CD14-positive monocyte (primary cell): ENCODE measurements around the gene PPM1H. TPM values are rescaled to one million over a fixed set of nuclear protein-coding genes. Genes with fewer than 3 reads are reported as not detected.
"Not testable (repeated sequence)": the region's sequence is repeated elsewhere in the genome, so short reads cannot be mapped to it uniquely, and the experiment has no call there.

ENCODE experiments used
- DNase-seq, 3 donors: peaks; one replicate each; pipeline ENCODE4 v3.0.0-alpha.2; 2011 to 2022
- H2AFZ ChIP-seq: 2 replicates; pipeline ENCODE4 v1.6.0; 2012; ENCODE audit warnings: mild to moderate bottlenecking, low read depth, low read length, inconsistent platforms; ENCODE audit not compliant: insufficient read depth, poor library complexity, severe bottlenecking
- H3K27ac ChIP-seq, 2 donors: 1 replicate in 1 of 2; 2 replicates in 1 of 2; pipeline ENCODE4 v1.5.1; 2012 to 2013; ENCODE audit warnings: low read length in 2 of 2, control low read depth in 1 of 2, inconsistent platforms in 1 of 2, low read depth in 1 of 2, mild to moderate bottlenecking in 1 of 2
- H3K27me3 ChIP-seq, 2 donors: one replicate each; pipeline versions ENCODE4 v1.6.0 to v1.6.1; 2011 to 2013; ENCODE audit warnings: low read length in 2 of 2; ENCODE audit not compliant: control insufficient read depth in 2 of 2, insufficient read depth in 2 of 2
- H3K36me3 ChIP-seq, 2 donors: replicated peaks in 1 of 2; 1 replicate in 1 of 2; 2 replicates in 1 of 2; pipeline versions ENCODE4 v1.5.1 to v1.6.1; 2012 to 2013; ENCODE audit warnings: low read length in 2 of 2, control low read depth in 1 of 2, inconsistent platforms in 1 of 2, mild to moderate bottlenecking in 1 of 2; ENCODE audit not compliant: insufficient read depth in 2 of 2, control insufficient read depth in 1 of 2
- H3K4me1 ChIP-seq, 2 donors: 1 replicate in 1 of 2; 2 replicates in 1 of 2; pipeline versions ENCODE4 v1.5.1 to v1.6.1; 2012 to 2013; ENCODE audit warnings: low read length in 2 of 2, control low read depth in 1 of 2, inconsistent platforms in 1 of 2, mild to moderate bottlenecking in 1 of 2, moderate library complexity in 1 of 2; ENCODE audit not compliant: insufficient read depth in 2 of 2, control insufficient read depth in 1 of 2
- H3K4me2 ChIP-seq: replicated peaks from 2 replicates; pipeline ENCODE3; 2012; ENCODE audit warnings: low read length, moderate library complexity, mild to moderate bottlenecking; ENCODE audit not compliant: poor library complexity, severe bottlenecking; ENCODE audit errors: extremely low read depth
- H3K4me3 ChIP-seq, 3 experiments: fragments of 200-600 bp in 1 of 3; sonication (generic) in 1 of 3; replicated peaks in 1 of 3; 1 replicate in 2 of 3; 2 replicates in 1 of 3; pipeline ENCODE4 v1.5.1; 2011 to 2013; ENCODE audit warnings: low read length in 3 of 3, mild to moderate bottlenecking in 3 of 3, control low read depth in 2 of 3, low read depth in 2 of 3, inconsistent platforms in 1 of 3, moderate library complexity in 1 of 3
- H3K79me2 ChIP-seq: 2 replicates; pipeline ENCODE4 v1.6.0; 2012; ENCODE audit warnings: mild to moderate bottlenecking, control low read depth, inconsistent platforms, low read length, moderate library complexity; ENCODE audit not compliant: insufficient read depth
- H3K9ac ChIP-seq: 2 replicates; pipeline ENCODE4 v1.6.0; 2017; ENCODE audit warnings: low read length, mild to moderate bottlenecking; ENCODE audit not compliant: insufficient read depth, poor library complexity, severe bottlenecking
- H3K9me3 ChIP-seq, 2 donors: replicated peaks in 1 of 2; 1 replicate in 1 of 2; 2 replicates in 1 of 2; pipeline versions ENCODE4 v1.5.1 to v1.6.1; 2012 to 2013; ENCODE audit warnings: low read length in 2 of 2, control low read depth in 1 of 2; ENCODE audit not compliant: control insufficient read depth in 1 of 2, insufficient read depth in 1 of 2
- H4K20me1 ChIP-seq: 2 replicates; pipeline ENCODE4 v1.6.0; 2012; ENCODE audit warnings: mild to moderate bottlenecking, low read length, control low read depth, moderate library complexity; ENCODE audit not compliant: insufficient read depth
- H3K27ac Mint-ChIP-seq, 7 donors: one replicate each; pipeline ENCODE4 v1.8.0; 2020; ENCODE audit warnings: mild to moderate bottlenecking in 7 of 7, mixed read lengths in 7 of 7, moderate library complexity in 6 of 7, inconsistent platforms in 2 of 7
- H3K27me3 Mint-ChIP-seq, 3 donors: one replicate each; pipeline ENCODE4 v1.8.0; 2021 to 2022; ENCODE audit warnings: low read depth in 3 of 3, mild to moderate bottlenecking in 3 of 3, mixed read lengths in 3 of 3, moderate library complexity in 3 of 3, inconsistent platforms in 1 of 3
- H3K36me3 Mint-ChIP-seq, 2 donors: one replicate each; pipeline ENCODE4 v1.8.0; 2020; ENCODE audit warnings: mixed read lengths in 2 of 2, inconsistent platforms in 1 of 2, mild to moderate bottlenecking in 1 of 2
- H3K4me1 Mint-ChIP-seq: one replicate; pipeline ENCODE4 v1.8.0; 2020; ENCODE audit warnings: mild to moderate bottlenecking, mixed read lengths
- H3K4me3 Mint-ChIP-seq, 2 donors: one replicate each; pipeline ENCODE4 v1.8.0; 2020; ENCODE audit warnings: mild to moderate bottlenecking in 2 of 2, mixed read lengths in 2 of 2, moderate library complexity in 1 of 2
- H3K9me3 Mint-ChIP-seq, 7 donors: one replicate each; pipeline ENCODE4 v1.8.0; 2020 to 2022; ENCODE audit warnings: mixed read lengths in 7 of 7, mild to moderate bottlenecking in 6 of 7, moderate library complexity in 6 of 7, inconsistent platforms in 2 of 7
- WGBS: methylation state at CpG from one replicate; pipeline ENCODE4 v1.1.5; 2013; ENCODE audit warnings: missing lambda C conversion rate; ENCODE audit not compliant: insufficient coverage; 5-methylcytosine and 5-hydroxymethylcytosine counted together
- intact Hi-C, 2 donors: fragments of 100-400 bp; cut with micrococcal nuclease; formaldehyde crosslinking; loops; one replicate each; pipeline versions ENCODE4 v1.15.0 to v1.15.1; 2023
- polyA plus RNA-seq, 3 donors: library from polyadenylated mRNA; depleted of rRNA in 1 of 3; unstranded in 2 of 3; stranded (reverse) in 1 of 3; fragments of 300-500 nt in 2 of 3; fragments of >200 nt in 1 of 3; fragmentation: Illumina TruSeq in 2 of 3; gene quantifications; 1 replicate in 2 of 3; 2 replicates in 1 of 3; pipeline ENCODE4 v1.2.3, GENCODE V29; 2012 to 2021
- TF ChIP-seq, protein P1 (sequence below): fragments of 200-600 bp; IDR thresholded peaks from one replicate; pipeline ENCODE4 v1.8.0; 2022; ENCODE audit warnings: antibody characterized with exemption, mild to moderate bottlenecking

The PPM1H gene
- polyA plus RNA-seq, 3 donors: 1.5 to 2.8 (median 1.9) TPM

DNA sequence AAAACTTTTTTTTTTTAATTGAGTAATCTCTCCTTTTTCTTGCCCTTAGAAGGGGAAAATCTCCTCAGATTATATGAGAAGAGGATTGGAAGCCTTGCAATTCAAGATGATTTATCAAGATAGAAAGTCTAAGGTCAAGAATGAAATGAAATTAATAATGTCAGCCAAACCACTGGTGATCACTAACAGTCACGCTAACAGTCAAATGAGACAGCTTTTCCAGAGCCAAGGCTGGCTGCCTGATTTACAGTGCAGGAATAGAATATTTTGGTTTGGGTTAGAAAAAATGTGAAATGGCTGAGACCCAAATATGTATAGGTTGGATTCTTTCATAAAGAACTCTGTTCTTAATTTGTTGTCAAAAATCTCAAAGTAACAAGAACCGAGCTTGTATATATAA is 204.3 kb downstream of the PPM1H start:
- H3K27ac Mint-ChIP-seq: peak overlapping the region in 1 of 7 donors; percentile 78
- H3K4me3 ChIP-seq: no peak overlapping the region
- no peaks in the 10 kb centered on the region for H4K20me1 ChIP-seq
- intact Hi-C loops: loop anchor here (5.0 to 10.0 kb wide), 3 partner anchors 54 to 128 kb away; no protein-coding TSS in a partner anchor
- peaks cover 64% of the 10 kb centered on the region for H3K4me1 Mint-ChIP-seq
- peak overlapping the region in 1 of 2 donors; percentile 71 for H3K27ac ChIP-seq
- no peaks in the 10 kb centered on the region for H3K9me3 ChIP-seq
- peaks cover 0 to 2% (median 0%) of the 10 kb centered on the region in 3 donors for H3K27me3 Mint-ChIP-seq
- WGBS: 75% methylated on average over 1 of the region's 2 CpGs
- H3K79me2 ChIP-seq: no peaks in the 10 kb centered on the region
- H3K4me1 ChIP-seq: peaks cover 44 to 61% of the 10 kb centered on the region in 2 donors
- no peaks in the 10 kb centered on the region for H3K36me3 ChIP-seq
- H3K9me3 Mint-ChIP-seq: no peaks in the 10 kb centered on the region
- no peaks in the 10 kb centered on the region for H3K27me3 ChIP-seq
- H3K4me2 ChIP-seq: no peak overlapping the region
- H3K4me3 Mint-ChIP-seq: no peak overlapping the region
- H3K9ac ChIP-seq: no peak overlapping the region
- no peak for DNase-seq
- H2AFZ ChIP-seq: peak overlapping the region; percentile 22
- peaks cover 5 to 6% of the 10 kb centered on the region in 2 donors for H3K36me3 Mint-ChIP-seq
- TF ChIP-seq, protein P1, sequence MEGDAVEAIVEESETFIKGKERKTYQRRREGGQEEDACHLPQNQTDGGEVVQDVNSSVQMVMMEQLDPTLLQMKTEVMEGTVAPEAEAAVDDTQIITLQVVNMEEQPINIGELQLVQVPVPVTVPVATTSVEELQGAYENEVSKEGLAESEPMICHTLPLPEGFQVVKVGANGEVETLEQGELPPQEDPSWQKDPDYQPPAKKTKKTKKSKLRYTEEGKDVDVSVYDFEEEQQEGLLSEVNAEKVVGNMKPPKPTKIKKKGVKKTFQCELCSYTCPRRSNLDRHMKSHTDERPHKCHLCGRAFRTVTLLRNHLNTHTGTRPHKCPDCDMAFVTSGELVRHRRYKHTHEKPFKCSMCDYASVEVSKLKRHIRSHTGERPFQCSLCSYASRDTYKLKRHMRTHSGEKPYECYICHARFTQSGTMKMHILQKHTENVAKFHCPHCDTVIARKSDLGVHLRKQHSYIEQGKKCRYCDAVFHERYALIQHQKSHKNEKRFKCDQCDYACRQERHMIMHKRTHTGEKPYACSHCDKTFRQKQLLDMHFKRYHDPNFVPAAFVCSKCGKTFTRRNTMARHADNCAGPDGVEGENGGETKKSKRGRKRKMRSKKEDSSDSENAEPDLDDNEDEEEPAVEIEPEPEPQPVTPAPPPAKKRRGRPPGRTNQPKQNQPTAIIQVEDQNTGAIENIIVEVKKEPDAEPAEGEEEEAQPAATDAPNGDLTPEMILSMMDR: no peak

DNA sequence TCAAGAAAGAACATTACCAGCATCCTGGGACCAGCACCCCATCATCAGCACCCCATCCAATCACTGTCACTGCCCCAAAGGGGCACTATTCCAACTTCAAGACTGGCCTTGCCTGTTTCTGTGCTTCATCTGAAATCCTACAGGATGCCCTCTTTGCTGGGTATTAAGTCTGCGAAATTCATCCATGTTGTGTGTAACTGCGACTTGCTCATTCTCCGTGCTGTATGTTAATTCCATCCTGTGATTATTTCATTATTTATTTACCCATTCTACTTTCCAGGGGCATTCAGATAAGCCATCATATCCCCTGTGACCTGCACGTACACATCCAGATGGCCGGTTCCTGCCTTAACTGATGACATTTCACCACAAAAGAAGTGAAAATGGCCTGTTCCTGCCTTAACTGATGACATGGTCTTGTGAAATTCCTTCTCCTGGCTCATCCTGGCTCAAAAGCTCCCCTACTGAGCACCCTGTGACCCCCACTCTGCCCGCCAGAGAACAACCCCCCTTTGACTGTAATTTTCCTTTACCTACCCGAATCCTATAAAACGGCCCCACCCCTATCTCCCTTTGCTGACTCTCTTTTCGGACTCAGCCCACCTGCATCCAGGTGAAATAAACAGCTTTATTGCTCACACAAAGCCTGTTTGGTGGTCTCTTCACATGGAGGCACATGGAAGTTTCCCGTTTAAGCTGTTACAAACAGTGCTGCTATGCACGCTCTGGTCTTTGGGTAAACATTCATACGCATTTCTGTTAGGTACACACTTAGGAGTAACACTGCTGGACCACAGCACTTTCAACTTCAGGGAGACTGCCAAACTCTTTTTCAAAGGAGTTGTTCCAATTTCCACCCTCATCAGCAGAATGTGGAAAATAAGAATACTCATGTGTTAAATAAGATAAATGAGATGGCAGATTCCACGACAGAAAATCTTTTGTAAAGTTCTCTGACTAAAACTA is 205.1 kb downstream of the PPM1H start:
- H3K27me3 ChIP-seq, H3K36me3 Mint-ChIP-seq, H3K9ac ChIP-seq, H2AFZ ChIP-seq, H3K36me3 ChIP-seq, H4K20me1 ChIP-seq, H3K27me3 Mint-ChIP-seq, H3K79me2 ChIP-seq, H3K4me2 ChIP-seq, H3K9me3 ChIP-seq, H3K4me3 Mint-ChIP-seq, H3K27ac ChIP-seq, H3K9me3 Mint-ChIP-seq, DNase-seq: not testable (repeated sequence)
- intact Hi-C loops: loop anchor here (5.0 to 10.0 kb wide), 3 partner anchors 55 to 128 kb away; no protein-coding TSS in a partner anchor
- Histone ChIP-seq H3K4me1 (peaks cover 48 to 66% of the 10 kb centered on the region in 2 donors), H3K4me3 (peak overlapping the region in 1 of 3 experiments; percentile 2)
- peaks cover 72% of the 10 kb centered on the region for H3K4me1 Mint-ChIP-seq
- H3K27ac Mint-ChIP-seq: peak overlapping the region in 4 of 7 donors; percentile 63 to 77 (median 74)
- 72% methylated on average over 10 of the region's 13 CpGs for WGBS
